NCI-H82 treated with DMSO at 0.1 percent for 48 hours (cell line): ENCODE data around the gene SEPHS2.
A peak's percentile ranks its signal among the peaks of the same experiment; 100 is the strongest.
"Not testable (repeated sequence)": the region's sequence is repeated elsewhere in the genome, so short reads cannot be mapped to it uniquely, and the experiment has no call there.

Source experiments
- DNase-seq: peaks from one replicate; lab custom pipeline; 2025; ENCODE audit not compliant: unreplicated experiment; lab: John Stamatoyannopoulos, UW

The SEPHS2 gene

GRCh38 chr16:30401768-30402425, 43.8 kb downstream of the SEPHS2 start:
- DNase-seq, result no peak

- no peak for DNase-seq
These were observed 46.1 kb downstream of the SEPHS2 start for GRCh38 chr16:30399435-30400186.

- DNase-seq, result no peak
These were observed 46.8 kb downstream of the SEPHS2 start for GRCh38 chr16:30398661-30399434.

GRCh38 chr16:30397776-30398660, 47.7 kb downstream of the SEPHS2 start:
- DNase-seq, result no peak

- DNase-seq, result no peak
These were observed 48.6 kb downstream of the SEPHS2 start for GRCh38 chr16:30397056-30397455.

GRCh38 chr16:30396627-30397026, 49.0 kb downstream of the SEPHS2 start:
- not testable (repeated sequence) for DNase-seq

GRCh38 chr16:30395992-30396585, 49.6 kb downstream of the SEPHS2 start:
- DNase-seq, result no peak

GRCh38 chr16:30395155-30395991, 50.3 kb downstream of the SEPHS2 start, which contains the start of gene ZNF48:
ZNF48 (plus strand) TSS chr16:30395420; CDS start chr16:30395795, 375 bp downstream.
- peak; percentile 82 for DNase-seq

- DNase-seq, result no peak
These were observed 51.0 kb downstream of the SEPHS2 start for GRCh38 chr16:30394592-30395154.
